ENCODE data around the gene NTRK2.

Gene NTRK2

DNA sequence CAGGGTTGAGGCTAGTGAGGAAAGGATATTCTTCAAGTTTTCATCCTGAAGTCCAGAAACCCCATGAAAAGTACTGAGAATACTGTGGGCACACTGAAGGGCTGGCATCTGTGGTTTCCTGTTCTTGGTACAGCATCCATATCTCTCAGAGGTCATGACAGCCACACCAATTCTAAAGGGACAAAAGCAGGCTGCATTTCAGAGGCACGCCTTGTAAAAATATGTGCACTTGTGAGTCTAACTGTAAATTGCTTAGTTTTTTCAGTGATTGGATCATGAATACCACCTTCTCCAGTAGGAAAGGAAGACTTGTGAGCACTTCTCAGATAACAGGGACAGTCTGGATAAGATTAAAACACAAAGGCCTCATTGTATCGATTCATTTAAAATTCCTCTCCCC lies 230.9 kb downstream of the NTRK2 start:
- DNase-seq: no peak

GRCh38 chr9:84903963-84904362 lies 234.4 kb downstream of the NTRK2 start:
- DNase-seq: no peak

DNA sequence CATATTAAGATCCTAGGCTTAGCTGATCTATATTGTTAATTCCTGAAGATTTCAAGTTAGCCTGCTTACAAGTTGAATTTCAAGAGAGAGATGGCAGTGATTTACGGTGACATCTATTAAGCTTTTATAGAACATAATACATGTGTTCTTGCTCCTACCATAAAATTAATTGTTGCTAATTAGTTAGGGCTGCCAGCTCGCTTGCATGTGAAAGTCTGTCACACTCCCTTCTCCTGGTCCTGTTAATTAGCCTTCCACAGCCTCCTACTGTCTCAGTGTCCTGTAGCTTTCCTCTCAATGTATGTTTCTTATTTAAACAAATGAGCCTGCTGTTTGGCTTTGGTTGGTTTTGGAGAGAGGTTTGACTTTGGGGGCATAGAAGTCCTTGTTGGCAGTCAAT lies 247.2 kb downstream of the NTRK2 start:
- DNase-seq: no peak

DNA sequence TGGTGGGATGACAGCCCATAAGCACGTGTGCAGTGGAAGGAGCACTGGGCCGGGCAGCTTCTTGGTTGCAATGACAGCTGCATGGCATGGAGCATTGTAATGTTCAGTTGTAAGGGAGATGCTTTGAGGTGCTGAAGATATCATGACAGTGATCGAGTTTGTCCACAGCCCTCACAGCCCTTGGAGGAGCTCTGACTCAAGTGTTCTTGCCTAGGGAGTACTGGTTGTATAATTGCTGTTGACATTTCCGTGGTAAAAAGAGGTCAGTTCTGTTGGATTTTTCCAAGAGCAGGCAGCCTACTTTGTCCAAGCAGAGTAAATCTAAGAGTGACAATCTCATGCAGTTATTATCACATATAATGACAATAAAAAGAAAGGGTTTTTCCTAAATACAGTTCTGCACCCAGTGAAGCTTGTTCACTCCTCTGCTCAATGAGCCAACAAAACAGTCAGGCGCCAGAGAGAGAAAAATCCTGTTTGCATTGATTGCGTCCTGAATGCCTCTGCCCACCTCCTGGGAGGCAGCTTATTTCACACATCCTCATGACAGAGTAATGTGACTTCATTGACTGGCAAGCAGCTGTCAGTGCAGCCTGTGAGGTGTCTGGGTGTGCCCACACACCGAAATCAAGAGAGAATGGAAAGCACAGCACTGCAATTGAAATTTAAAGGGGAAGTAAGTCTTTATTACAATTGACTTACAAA lies 248.0 kb downstream of the NTRK2 start:
- DNase-seq: peak; percentile 55

DNA sequence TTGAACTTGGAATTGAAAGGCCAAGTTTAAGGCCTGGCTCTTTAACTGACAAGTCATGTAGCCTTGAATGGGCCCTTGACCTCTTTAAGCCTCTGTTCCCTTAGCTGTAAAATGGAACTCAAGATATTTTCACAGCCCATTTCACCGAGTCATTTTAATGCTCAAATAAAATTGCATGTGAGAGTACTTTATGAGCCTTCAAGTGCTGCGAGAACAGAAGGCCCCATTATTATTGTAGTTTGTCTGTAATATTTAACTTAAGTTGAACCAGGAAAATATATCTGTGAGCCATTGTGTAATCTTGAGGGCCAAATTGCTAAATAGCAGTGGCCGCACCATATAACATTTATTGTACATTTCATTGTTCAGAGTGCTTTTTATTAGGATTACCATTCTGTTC lies 249.9 kb downstream of the NTRK2 start:
- DNase-seq: peak; percentile 70

GRCh38 chr9:84921175-84921574 lies 251.6 kb downstream of the NTRK2 start:
- DNase-seq: no peak

GRCh38 chr9:84922051-84922450 lies 252.5 kb downstream of the NTRK2 start:
- DNase-seq: no peak

DNA sequence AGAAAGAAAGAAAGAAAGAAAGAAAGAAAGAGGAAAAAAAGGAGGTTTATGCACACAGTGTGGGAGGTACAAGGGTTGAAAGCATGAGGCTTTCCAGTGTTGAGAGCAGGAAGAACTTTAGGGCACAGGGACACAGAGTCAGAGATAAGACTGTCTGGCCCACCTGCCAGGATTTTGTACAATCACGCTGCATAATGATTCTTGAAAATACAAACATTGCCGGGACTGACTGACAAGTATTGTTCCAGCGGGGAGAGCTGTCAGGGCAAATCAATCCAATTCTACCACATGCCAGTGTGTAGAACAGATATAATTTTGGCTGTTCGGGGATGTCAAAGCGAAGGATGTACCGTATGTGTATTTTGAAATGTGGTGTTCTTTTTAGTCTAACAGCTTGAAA lies 254.7 kb downstream of the NTRK2 start:
- DNase-seq: no peak

- DNase-seq: no peak
Measured at GRCh38 chr9:84925225-84925872, 255.8 kb downstream of the NTRK2 start.

- no peak for DNase-seq
Measured at GRCh38 chr9:84926793-84927192, 257.3 kb downstream of the NTRK2 start.

- DNase-seq: no peak
Measured at GRCh38 chr9:84928419-84928818, 258.9 kb downstream of the NTRK2 start.

DNA sequence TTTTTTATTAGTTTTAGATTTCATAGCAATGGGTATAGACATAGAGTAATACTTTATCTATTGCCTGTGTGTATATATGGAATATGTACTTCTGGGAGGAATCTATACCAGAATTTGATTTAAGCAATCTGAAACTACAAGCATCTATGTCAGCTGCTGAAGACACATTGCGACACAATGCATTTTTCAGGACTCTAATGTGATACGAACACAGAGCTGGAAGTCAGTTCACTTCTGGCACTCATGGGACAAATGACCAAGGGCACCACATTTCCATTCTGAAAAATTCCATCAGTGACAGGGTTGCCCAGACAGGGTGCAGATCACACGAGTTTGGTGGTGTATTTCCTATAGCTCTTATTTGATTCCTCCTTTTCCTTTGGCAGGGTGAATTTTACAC lies 259.5 kb downstream of the NTRK2 start:
- DNase-seq: no peak

DNA sequence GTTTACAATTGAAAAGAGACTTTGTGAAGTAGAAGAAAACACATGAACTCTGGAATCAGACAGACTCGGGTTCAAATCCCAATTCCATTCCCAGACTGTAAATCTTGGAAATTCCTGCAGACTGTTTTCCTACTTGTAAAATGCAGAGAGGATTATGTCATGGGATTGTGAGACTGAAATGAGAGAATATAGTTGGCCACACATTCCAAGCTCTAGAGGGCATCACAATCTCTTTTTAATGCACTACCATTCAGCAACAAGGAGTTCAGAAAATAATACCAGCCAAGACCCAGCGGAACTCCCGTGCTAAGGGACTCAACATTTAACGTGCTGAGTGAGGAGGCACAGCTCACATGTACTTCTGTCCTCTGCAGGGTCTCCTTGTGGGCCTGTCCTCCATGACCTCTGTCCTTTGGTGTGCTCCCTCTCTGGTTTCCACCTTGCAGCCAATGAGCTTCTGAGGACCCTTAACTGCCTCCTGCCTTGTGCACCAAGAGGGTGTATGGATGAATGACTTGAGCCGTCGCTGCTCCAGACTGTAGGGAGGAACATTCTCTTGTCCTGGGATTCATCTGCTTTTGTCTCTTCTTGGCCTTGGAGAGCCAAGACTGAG lies 263.5 kb downstream of the NTRK2 start:
- DNase-seq: no peak

DNA sequence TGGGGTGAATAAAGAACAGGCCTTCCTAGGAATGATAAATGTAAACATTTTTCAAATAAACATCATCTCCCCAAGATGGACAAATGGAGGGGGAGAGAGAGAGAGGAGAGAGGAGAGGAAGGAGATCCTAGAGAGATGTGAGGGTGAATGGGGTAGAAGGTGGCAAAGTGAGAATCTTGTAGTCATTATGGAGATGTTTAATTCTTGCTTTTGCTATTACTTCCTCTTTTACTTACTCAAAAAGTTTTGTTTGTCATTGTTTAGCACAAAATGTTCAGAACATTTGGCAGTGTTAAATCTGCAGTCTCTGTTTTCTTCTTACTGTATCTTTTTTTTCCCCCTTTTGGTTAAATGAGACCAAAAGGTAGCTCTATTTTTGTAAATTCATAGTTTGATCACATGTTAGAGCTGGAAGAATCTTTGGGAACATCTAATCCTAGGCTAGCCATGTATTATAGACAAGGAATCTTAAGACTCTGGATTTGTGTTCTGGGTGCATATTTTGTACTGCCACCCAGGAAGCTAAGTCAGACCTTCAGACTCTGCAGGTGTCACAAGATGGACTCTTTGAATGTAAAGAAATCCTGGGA lies 266.1 kb downstream of the NTRK2 start:
- no peak for DNase-seq

DNA sequence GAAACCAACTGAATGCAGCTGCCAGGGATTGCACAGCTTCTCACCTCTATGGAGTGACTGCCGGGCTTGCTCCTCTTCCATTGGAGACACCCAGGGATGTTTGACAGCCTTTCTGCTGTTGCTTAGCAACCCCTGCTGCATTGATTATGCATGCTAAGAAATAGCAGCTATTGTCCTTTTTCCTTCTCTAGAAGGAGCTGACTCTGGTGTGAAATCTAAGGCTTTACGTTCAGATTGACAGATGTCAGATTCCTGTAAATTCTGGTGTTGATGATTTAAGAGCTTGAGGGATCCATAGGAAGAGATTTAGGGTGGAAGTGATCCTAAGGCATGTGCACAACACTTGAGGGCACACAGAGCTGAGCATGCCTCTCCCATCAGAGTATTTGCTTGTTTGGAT lies 267.7 kb downstream of the NTRK2 start:
- DNase-seq: no peak

DNA sequence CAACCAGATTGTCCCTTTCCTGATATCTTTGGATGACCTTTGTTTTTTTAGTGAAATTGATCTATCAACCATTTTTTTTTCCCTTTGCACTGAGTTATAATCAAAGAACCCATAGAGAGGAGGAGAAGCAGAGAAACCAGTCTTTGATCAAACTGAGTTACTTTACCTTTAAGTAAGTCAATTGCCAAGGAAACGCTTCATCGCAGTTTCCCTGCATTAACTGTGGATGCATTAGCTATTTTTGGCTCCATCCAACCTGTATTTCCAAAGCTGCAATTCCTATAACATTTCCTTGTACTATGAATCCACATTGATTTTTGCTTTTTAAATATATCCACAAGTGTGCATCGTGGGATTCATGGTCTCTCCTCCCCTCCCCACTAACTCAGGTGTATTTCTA lies 268.1 kb downstream of the NTRK2 start:
- DNase-seq: no peak

- DNase-seq: no peak
Measured at GRCh38 chr9:84939774-84940173, 270.2 kb downstream of the NTRK2 start.

DNA sequence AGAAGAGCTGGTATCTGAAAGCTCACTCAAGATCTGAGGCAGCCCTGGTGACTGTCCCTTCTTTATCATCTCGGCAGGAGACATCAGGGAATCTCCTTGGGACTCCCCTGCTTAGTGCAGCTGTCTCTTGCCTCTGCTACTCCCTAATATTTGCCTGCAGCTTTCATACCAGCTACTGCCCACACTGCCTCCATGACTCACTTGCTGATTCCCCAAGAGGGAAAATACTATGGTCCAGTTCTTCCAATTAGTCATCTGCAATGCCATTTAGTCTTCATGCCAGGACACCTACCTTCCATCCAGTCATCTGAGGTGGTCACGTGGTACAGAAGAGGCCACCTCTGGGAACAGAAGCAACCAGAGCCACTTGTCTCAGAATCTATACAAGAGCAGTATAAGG lies 270.8 kb downstream of the NTRK2 start:
- DNase-seq: no peak

DNA sequence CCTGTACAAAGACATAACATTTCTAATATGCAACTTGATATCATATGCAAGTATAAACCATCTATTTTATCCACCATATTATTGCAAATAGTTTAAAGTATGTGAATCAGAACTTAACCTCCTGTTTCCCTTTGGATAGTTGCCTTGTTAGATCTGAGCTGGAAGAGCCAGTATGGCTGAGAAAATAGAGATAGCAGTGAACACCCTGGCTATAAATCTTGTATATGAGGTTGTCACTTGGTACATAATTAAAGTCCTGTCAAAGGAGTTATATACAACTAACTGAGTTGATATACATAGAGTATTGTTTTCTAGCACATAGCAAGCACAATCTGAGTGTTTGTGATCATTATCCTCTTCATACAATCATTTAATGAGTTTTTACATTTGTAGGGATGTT lies 272.3 kb downstream of the NTRK2 start:
- no peak for DNase-seq

GRCh38 chr9:84943482-84944050 lies 274.0 kb downstream of the NTRK2 start:
- DNase-seq: no peak

- no peak for DNase-seq
Measured at GRCh38 chr9:84945878-84946538, 276.5 kb downstream of the NTRK2 start.

DNA sequence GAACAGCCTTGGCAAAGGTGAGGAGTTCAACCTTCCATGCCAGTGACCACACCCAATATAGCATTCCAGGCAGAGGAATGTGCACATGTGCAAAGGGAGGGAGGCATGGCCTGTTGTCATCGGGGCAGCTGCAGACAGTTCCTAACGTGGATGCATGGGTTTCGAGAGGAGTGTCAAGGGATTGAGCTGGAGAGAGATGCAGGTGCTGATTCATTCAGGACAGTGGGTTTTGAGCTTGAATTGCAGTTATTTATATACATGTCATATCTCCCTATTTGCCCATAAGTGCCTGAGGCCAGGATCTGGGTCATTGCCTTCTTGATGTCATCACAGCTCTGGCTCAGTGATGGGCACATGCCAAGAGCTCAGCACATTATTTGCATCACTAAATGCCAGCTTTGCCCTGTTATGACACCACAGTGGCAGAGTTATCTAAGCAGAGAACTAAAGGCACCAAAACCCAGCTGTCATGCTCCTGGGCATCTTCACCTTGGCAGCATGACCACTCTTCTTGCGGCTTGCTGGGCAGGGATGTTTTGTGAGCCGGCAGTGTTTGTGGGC lies 278.0 kb downstream of the NTRK2 start:
- no peak for DNase-seq

DNA sequence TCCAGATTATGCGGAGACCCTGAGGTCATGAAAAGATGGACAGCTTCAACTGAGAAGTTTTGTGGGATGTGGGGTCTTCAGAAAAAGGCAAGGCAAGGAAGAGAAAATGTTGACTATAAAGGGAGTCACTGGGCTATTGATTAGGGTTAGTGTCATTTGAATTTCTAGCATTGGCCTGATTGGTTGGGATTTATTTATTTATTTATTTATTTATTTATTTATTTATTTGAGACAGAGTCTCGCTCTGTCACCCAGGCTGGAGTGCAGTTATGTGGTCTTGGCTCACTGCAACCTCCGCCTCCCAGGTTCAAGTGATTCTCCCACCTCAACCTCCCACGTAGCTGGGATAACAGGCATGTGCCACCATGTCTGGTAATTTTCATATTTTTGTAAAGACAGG lies 279.7 kb downstream of the NTRK2 start:
- no peak for DNase-seq

Data from NCI-H2227 treated with DMSO at 0.1 percent for 48 hours (cell line).